Parathyroid adenoma (tissue), 2 donors: ENCODE measurements around the gene ATP2B2.

Experiments used
- H2AFZ ChIP-seq: fragments of 300-600 bp; sonication (generic); one replicate; pipeline ENCODE4 v1.7.0; 2017; ENCODE audit warnings: antibody characterized with exemption, mild to moderate bottlenecking
- H3K27ac ChIP-seq: fragments of 300-600 bp; sonication (generic); one replicate; pipeline ENCODE4 v1.7.0; 2017
- H3K27me3 ChIP-seq: fragments of 300-600 bp; sonication (generic); one replicate; pipeline ENCODE4 v1.7.0; 2017; ENCODE audit warnings: low read length; ENCODE audit not compliant: control insufficient read depth, insufficient read depth
- H3K36me3 ChIP-seq: fragments of 300-600 bp; sonication (generic); one replicate; pipeline ENCODE4 v1.7.0; 2017; ENCODE audit warnings: low read length; ENCODE audit not compliant: control insufficient read depth, insufficient read depth
- H3K4me1 ChIP-seq: fragments of 300-600 bp; sonication (generic); one replicate; pipeline ENCODE4 v1.7.0; 2017; ENCODE audit warnings: control low read depth
- H3K4me2 ChIP-seq: fragments of 300-600 bp; sonication (generic); one replicate; pipeline ENCODE4 v1.7.0; 2017; ENCODE audit warnings: low read length
- H3K4me3 ChIP-seq: fragments of 300-600 bp; sonication (generic); one replicate; pipeline ENCODE4 v1.7.0; 2017; ENCODE audit warnings: low read depth, low read length
- H3K79me2 ChIP-seq: fragments of 300-600 bp; sonication (generic); one replicate; pipeline ENCODE4 v1.7.0; 2017; ENCODE audit warnings: control low read depth
- H3K9ac ChIP-seq: fragments of 300-600 bp; sonication (generic); one replicate; pipeline ENCODE4 v1.7.0; 2017; ENCODE audit warnings: mild to moderate bottlenecking
- H3K9me3 ChIP-seq: fragments of 300-600 bp; sonication (generic); one replicate; pipeline ENCODE4 v1.7.0; 2017; ENCODE audit warnings: low read length; ENCODE audit not compliant: control insufficient read depth
- TF ChIP-seq, protein P1 (sequence below): fragments of 300-600 bp; sonication (generic); IDR thresholded peaks from one replicate; pipeline ENCODE4 v1.7.0; 2017; ENCODE audit warnings: antibody characterized with exemption, mild to moderate bottlenecking
- donor health status: primary hyperparathyroidism.

ATP2B2 gene

DNA sequence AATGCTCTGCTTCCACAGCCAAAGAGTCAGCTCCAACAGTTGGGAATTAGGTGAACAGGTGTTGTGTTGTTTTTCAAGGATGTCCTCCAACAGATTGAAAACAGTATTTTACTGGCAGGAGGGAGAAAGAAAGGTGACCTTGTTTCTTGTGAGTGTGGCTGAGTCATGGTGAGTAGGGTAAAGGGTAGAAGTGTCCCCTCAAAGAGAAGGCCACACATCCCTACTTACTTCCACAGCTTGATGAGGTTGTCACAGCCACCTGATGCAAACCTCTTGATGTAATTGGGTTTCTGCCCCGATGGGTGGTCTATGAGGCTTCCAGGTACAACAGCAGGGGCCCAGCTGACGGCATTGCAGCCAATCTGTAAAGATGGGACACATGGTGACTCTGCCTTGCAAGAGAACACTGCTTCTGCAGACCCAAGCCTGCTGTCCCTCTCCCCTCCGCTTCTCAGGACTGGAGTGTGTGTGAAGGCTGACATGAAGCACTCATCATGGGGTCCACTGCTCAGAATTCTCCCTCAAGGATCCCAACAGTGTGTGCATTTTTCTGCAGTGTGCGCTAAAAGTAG, 200.0 kb downstream of the ATP2B2 start:
- H3K79me2 ChIP-seq = peaks cover 5% of the 10 kb centered on the region
- H3K4me2 ChIP-seq = no peak overlapping the region
- no peak overlapping the region for H3K4me3 ChIP-seq
- no peak overlapping the region for H3K9ac ChIP-seq
- no peaks in the 10 kb centered on the region for H3K9me3 ChIP-seq
- H3K27ac ChIP-seq = no peak overlapping the region
- H3K27me3 ChIP-seq = no peaks in the 10 kb centered on the region
- H3K36me3 ChIP-seq = no peaks in the 10 kb centered on the region
- no peak overlapping the region for H2AFZ ChIP-seq
- peaks cover 2% of the 10 kb centered on the region for H3K4me1 ChIP-seq
- TF ChIP-seq, protein P1, sequence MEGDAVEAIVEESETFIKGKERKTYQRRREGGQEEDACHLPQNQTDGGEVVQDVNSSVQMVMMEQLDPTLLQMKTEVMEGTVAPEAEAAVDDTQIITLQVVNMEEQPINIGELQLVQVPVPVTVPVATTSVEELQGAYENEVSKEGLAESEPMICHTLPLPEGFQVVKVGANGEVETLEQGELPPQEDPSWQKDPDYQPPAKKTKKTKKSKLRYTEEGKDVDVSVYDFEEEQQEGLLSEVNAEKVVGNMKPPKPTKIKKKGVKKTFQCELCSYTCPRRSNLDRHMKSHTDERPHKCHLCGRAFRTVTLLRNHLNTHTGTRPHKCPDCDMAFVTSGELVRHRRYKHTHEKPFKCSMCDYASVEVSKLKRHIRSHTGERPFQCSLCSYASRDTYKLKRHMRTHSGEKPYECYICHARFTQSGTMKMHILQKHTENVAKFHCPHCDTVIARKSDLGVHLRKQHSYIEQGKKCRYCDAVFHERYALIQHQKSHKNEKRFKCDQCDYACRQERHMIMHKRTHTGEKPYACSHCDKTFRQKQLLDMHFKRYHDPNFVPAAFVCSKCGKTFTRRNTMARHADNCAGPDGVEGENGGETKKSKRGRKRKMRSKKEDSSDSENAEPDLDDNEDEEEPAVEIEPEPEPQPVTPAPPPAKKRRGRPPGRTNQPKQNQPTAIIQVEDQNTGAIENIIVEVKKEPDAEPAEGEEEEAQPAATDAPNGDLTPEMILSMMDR = no peak

GRCh38 chr3:10304905-10305304, 200.5 kb downstream of the ATP2B2 start:
- H3K4me3 ChIP-seq = no peak overlapping the region
- H3K9me3 ChIP-seq = no peaks in the 10 kb centered on the region
- H2AFZ ChIP-seq = no peak overlapping the region
- peaks cover 5% of the 10 kb centered on the region for H3K79me2 ChIP-seq
- no peak overlapping the region for H3K4me2 ChIP-seq
- H3K4me1 ChIP-seq = peaks cover 2% of the 10 kb centered on the region
- H3K27me3 ChIP-seq = no peaks in the 10 kb centered on the region
- no peaks in the 10 kb centered on the region for H3K36me3 ChIP-seq
- no peak overlapping the region for H3K27ac ChIP-seq
- TF ChIP-seq, protein P1 = no peak
- H3K9ac ChIP-seq = no peak overlapping the region

DNA sequence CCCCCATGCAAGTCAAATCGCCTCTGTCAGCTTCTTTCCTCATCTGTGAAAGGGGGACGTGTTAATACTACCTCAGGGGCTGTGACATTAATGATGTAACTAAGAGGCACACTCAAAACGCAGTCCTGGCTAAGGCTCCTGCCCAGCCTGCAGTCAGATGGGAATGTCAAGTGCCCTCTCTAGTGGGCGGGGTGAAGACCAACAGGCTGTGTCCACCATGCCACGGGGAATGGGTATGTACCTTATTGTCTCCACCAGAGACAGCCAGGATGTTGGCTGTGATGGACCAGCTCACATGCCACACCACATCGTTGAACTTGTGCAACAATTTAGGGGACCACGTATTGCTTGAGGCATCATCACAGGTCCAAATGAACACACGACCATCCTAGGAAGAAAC, 201.6 kb downstream of the ATP2B2 start:
- H3K4me1 ChIP-seq = no peaks in the 10 kb centered on the region
- H3K4me3 ChIP-seq = no peak overlapping the region
- no peaks in the 10 kb centered on the region for H3K27me3 ChIP-seq
- H3K27ac ChIP-seq = no peak overlapping the region
- H3K36me3 ChIP-seq = no peaks in the 10 kb centered on the region
- H3K79me2 ChIP-seq = peaks cover 5% of the 10 kb centered on the region
- no peaks in the 10 kb centered on the region for H3K9me3 ChIP-seq
- TF ChIP-seq, protein P1 = no peak
- H2AFZ ChIP-seq = no peak overlapping the region
- no peak overlapping the region for H3K4me2 ChIP-seq
- H3K9ac ChIP-seq = no peak overlapping the region

DNA sequence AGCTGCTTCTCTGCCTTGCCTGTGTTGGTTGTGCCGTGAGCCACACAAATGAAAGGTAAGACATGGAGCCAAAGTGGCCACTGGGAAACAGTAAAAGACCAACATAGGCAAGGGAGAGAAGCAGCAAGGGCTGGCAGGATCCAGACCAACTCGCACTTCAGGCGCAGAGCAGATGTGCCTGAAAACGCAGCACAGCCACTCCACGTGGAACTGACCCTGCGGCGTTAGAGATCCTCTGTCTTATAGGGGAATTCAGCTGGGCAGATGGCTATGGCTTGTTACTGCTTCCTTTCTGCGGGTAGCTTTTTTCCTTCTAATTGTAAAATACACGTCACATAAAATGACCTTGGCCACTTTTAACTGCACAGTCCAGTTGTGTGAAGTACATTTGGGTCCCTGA, 202.3 kb downstream of the ATP2B2 start:
- Histone ChIP-seq H3K4me1 (no peaks in the 10 kb centered on the region), H2AFZ (no peak overlapping the region), H3K4me3 (no peak overlapping the region), H3K79me2 (peaks cover 5% of the 10 kb centered on the region), H3K36me3 (no peaks in the 10 kb centered on the region), H3K4me2 (no peak overlapping the region), H3K9me3 (no peaks in the 10 kb centered on the region), H3K9ac (no peak overlapping the region), H3K27ac (no peak overlapping the region), H3K27me3 (no peaks in the 10 kb centered on the region)
- TF ChIP-seq, protein P1 = no peak

DNA sequence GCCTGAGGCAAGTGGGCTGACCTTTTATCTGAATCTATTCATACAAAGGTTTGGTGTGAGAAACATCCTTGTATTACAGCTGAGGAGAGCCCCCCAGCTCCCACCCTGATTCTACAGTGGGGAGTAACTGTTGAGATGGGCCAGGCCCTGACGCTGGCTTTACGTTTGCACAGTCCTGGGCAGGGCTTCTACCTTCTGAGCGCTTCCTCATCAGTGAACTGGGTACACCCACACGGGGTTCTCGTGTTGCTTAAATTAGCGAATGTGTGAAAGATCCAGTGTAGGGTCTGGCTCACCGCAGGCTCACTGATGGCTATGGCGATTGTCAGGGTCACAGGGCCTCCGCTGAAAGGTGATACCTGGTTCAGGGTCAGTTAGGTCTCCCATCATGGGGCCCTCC, 205.3 kb downstream of the ATP2B2 start:
- Histone ChIP-seq H3K4me1 (no peaks in the 10 kb centered on the region), H3K36me3 (no peaks in the 10 kb centered on the region), H3K4me3 (no peak overlapping the region), H3K4me2 (no peak overlapping the region), H3K27ac (no peak overlapping the region), H3K9ac (no peak overlapping the region), H3K27me3 (no peaks in the 10 kb centered on the region), H3K79me2 (no peaks in the 10 kb centered on the region), H3K9me3 (no peaks in the 10 kb centered on the region), H2AFZ (no peak overlapping the region)
- TF ChIP-seq, protein P1 = no peak
